ENCODE results near the gene SIM1. TPM values are rescaled to one million over a fixed set of nuclear protein-coding genes. Genes with fewer than 3 reads are reported as not detected.

The SIM1 gene
- total and polyA plus RNA-seq, 4 donors, result under 0.01 TPM; not detected in 3

DNA sequence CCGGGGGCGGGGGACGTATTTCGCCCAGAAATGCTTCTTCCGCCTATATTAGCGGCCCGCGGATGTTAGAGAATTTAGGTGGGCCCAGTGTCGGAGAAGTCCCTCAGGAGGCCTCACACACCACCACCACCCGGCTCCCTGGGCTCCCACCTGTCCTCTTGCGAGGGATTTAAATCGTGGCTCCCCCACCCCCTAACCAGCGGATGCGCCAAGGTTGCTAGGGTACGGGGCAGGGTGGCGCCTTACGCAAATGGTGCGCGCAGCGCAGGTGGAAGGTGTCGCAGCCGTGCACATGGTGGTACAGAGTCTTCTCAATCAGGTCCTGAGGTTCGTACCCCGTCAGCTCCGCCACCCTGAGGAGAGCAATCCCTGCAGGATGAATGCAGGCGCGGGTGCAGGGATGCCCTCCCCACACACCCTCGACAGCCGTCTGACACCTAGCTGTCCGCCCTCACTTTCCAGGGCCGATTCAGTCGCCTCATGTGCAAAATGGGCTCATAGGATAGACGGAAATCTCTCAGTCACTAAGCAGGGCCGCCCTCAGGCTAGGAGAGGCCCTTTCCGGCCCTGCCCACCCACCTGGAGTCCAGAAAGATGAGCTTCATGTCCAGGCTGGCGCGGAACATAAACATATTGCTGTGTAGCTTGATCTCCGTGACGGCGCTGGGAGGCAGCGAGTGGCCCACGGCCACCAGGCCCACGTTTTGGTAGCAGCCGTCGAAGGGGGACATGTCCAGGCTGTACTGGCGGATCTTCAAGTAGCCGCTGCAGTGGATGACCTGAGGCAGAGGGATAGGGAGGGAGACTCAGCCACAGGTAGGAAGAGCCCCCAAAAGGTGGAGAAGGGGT, 16.6 kb downstream of the SIM1 start:
- no peak for TF ChIP-seq CTCF (IDR thresholded peaks at IDR 0.05; ENCODE audit: low read depth, low read length, missing input control)
- no peak for TF ChIP-seq EGR1 (IDR thresholded peaks at IDR 0.05; ENCODE audit: low read depth in 2 of 2)
- no peak for TF ChIP-seq FOXA2 (IDR thresholded peaks at IDR 0.05)
- TF ChIP-seq NR2F2 (IDR thresholded peaks at IDR 0.05), result no peak
- no peak for TF ChIP-seq REST (IDR thresholded peaks at IDR 0.05)
- TF ChIP-seq YY1 (IDR thresholded peaks at IDR 0.05), result no peak
- no peak for TF ChIP-seq JUND (IDR thresholded peaks at IDR 0.05)
- TF ChIP-seq RAD21 (IDR thresholded peaks at IDR 0.05), result no peak
- no peak for TF ChIP-seq SP1 (IDR thresholded peaks at IDR 0.05)
- H3K27ac ChIP-seq (ENCODE audit: low read depth in 1 of 2, low read length in 2 of 2), result no peak overlapping the region
- H3K4me1 ChIP-seq (ENCODE audit: control insufficient read depth in 4 of 4, insufficient read depth in 4 of 4, low read length in 3 of 4), result peaks cover 0 to 3% (median 1%) of the 10 kb centered on the region in 4 donors
- no peak overlapping the region for H3K4me3 ChIP-seq (ENCODE audit: low read depth in 1 of 3, low read length in 3 of 3)
- H3K36me3 ChIP-seq (ENCODE audit: control insufficient read depth in 4 of 4, insufficient read depth in 3 of 4, low read depth in 1 of 4, low read length in 3 of 4), result no peaks in the 10 kb centered on the region
- WGBS, result 33% methylated on average over 47 of the region's 47 CpGs
- no peak overlapping the region for H3K9ac ChIP-seq (ENCODE audit: low read depth in 1 of 2, low read length in 2 of 2)
- peaks cover 0 to 21% (median 2%) of the 10 kb centered on the region in 4 donors for H3K9me3 ChIP-seq (ENCODE audit: control insufficient read depth in 4 of 4, low read length in 3 of 4)
- no peak for DNase-seq (ENCODE audit: low spot score)
- peaks cover 3 to 25% (median 10%) of the 10 kb centered on the region in 4 donors for H3K27me3 ChIP-seq (ENCODE audit: control insufficient read depth in 4 of 4, insufficient read depth in 4 of 4, low read length in 3 of 4)

GRCh38 chr6:100447081-100447899, 17.4 kb downstream of the SIM1 start:
- Histone ChIP-seq H3K4me1 (ENCODE audit: control insufficient read depth in 4 of 4, insufficient read depth in 4 of 4, low read length in 3 of 4) (peaks cover 0 to 3% (median 1%) of the 10 kb centered on the region in 4 donors), H3K9ac (ENCODE audit: low read depth in 1 of 2, low read length in 2 of 2) (no peak overlapping the region), H3K36me3 (ENCODE audit: control insufficient read depth in 4 of 4, insufficient read depth in 3 of 4, low read depth in 1 of 4, low read length in 3 of 4) (no peaks in the 10 kb centered on the region), H3K9me3 (ENCODE audit: control insufficient read depth in 4 of 4, low read length in 3 of 4) (peaks cover 0 to 21% (median 2%) of the 10 kb centered on the region in 4 donors), H3K27me3 (ENCODE audit: control insufficient read depth in 4 of 4, insufficient read depth in 4 of 4, low read length in 3 of 4) (peaks cover 3 to 25% (median 10%) of the 10 kb centered on the region in 4 donors), H3K4me3 (ENCODE audit: low read depth in 1 of 3, low read length in 3 of 3) (peak overlapping the region in 1 of 3 donors; percentile 15), H3K27ac (ENCODE audit: low read depth in 1 of 2, low read length in 2 of 2) (no peak overlapping the region)
- 28% methylated on average over 38 of the region's 38 CpGs for WGBS
- no peak for DNase-seq (ENCODE audit: low spot score)
- no peak for TF ChIP-seq CTCF (IDR thresholded peaks at IDR 0.05; ENCODE audit: low read depth, low read length, missing input control)
- no peak for TF ChIP-seq REST (IDR thresholded peaks at IDR 0.05)
- no peak for TF ChIP-seq EGR1 (IDR thresholded peaks at IDR 0.05; ENCODE audit: low read depth in 2 of 2)
- TF ChIP-seq MAX (IDR thresholded peaks at IDR 0.05), result no peak
- no peak for TF ChIP-seq HNF4G (IDR thresholded peaks at IDR 0.05)
- TF ChIP-seq FOXA1 (IDR thresholded peaks at IDR 0.05), result no peak
- TF ChIP-seq GABPA (IDR thresholded peaks at IDR 0.05 in 1 of 2, conservative IDR thresholded peaks at IDR 0.05 in 1 of 2), result no peak
- TF ChIP-seq FOXA2 (IDR thresholded peaks at IDR 0.05), result no peak
- no peak for TF ChIP-seq RAD21 (IDR thresholded peaks at IDR 0.05)
- no peak for TF ChIP-seq ATF3 (IDR thresholded peaks at IDR 0.05)
- TF ChIP-seq TAF1 (conservative IDR thresholded peaks at IDR 0.05), result no peak
- TF ChIP-seq JUND (IDR thresholded peaks at IDR 0.05), result no peak

Data from liver (tissue), 9 donors.